Esophagus squamous epithelium (tissue), 4 donors: ENCODE results near the gene PLD5.

Experiments
- POLR2A ChIP-seq, 4 donors: fragments of 450-650 bp; IDR thresholded peaks; one replicate each; pipeline ENCODE4 v1.6.1; 2017; ENCODE audit warnings: antibody characterized with exemption in 4 of 4, mild to moderate bottlenecking in 4 of 4, moderate library complexity in 3 of 4
- TF ChIP-seq, protein P1 (sequence below), 6 experiments: fragments of 450-650 bp in 4 of 6; fragments of 200-600 bp in 2 of 6; sonication (generic) in 2 of 6; IDR thresholded peaks; one replicate each; pipeline ENCODE4 v1.5.1; 2016 to 2019; ENCODE audit warnings: antibody characterized with exemption in 6 of 6, mild to moderate bottlenecking in 4 of 6, moderate library complexity in 4 of 6

DNA sequence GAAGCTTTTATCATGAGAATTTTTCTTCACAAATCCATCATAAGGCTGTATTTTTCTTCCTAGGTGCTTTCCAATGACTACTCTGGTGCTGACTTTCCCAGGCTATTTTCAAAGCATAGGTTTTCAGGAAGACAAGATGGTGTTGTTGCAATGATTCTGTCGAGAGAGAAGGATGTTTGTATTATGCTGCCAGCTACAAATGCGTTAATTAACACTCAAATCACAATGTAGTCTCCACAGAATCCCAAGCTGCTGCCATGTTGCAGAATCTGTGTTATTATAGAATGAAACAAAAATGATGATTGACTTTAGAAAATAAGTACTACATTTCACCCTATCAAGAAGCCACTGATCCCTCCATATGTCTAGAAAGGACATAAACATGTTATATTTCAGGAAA is 346.1 kb downstream of the PLD5 start:
- TF ChIP-seq, protein P1, sequence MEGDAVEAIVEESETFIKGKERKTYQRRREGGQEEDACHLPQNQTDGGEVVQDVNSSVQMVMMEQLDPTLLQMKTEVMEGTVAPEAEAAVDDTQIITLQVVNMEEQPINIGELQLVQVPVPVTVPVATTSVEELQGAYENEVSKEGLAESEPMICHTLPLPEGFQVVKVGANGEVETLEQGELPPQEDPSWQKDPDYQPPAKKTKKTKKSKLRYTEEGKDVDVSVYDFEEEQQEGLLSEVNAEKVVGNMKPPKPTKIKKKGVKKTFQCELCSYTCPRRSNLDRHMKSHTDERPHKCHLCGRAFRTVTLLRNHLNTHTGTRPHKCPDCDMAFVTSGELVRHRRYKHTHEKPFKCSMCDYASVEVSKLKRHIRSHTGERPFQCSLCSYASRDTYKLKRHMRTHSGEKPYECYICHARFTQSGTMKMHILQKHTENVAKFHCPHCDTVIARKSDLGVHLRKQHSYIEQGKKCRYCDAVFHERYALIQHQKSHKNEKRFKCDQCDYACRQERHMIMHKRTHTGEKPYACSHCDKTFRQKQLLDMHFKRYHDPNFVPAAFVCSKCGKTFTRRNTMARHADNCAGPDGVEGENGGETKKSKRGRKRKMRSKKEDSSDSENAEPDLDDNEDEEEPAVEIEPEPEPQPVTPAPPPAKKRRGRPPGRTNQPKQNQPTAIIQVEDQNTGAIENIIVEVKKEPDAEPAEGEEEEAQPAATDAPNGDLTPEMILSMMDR (IDR thresholded peaks at IDR 0.05) = no peak
- TF ChIP-seq POLR2A (IDR thresholded peaks at IDR 0.05) = no peak
